ENCODE data around the gene GLI2. TPM values are rescaled to one million over a fixed set of nuclear protein-coding genes. Genes with fewer than 3 reads are reported as not detected.

Gene GLI2
- total RNA-seq, 2 experiments from 2014 or later = 0.28 to 1.3 TPM

DNA sequence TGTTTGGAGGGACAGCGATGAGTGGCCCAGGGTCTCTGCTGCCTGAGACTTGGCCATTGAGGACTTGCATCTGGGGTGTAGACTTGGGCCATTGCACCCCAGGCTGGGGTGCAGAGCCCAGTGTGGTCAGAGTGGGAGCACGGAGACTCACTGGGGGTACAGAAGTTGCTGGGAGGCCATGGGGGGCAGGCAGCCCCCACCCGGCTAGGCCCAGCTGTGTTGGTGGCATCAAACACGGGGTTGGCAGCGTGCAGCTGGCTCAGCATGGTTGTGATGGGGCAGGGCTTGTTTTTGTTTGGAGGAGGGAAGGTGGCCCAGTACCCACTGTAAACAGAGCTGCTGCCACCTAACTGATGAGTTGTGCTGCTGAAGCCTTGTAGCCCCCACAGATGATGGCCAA, 42.1 kb downstream of the GLI2 start:
- Mint-ChIP-seq H3K36me3 (no peaks in the 10 kb centered on the region), H3K4me3 (no peak overlapping the region), H3K27me3 (no peaks in the 10 kb centered on the region), H3K27ac (no peak overlapping the region), H3K9me3 (ENCODE audit: low read depth) (no peaks in the 10 kb centered on the region), H3K4me1 (no peaks in the 10 kb centered on the region)
- DNase-seq = no peak
- ATAC-seq = no peak
- CTCF ChIA-PET = no interaction called here

DNA sequence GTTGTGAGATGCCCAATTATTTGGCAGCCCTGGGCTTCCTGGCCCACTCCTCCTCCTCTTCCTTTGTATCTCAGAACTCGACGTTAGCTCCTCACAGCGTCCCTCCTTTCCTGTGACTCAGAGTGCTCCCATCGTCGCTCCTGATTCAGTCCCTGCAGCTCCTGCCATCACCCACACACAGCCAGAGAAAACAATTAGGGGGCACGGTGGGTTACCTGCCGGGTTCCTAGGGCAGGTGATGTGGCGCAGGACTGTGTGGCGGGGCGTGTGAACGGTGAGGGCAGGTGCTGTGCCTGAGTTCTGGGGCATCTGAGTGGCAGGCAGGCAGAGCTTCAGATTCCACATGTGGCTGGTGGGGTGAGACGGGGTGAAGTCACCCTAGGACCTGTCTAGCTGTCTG, 42.6 kb downstream of the GLI2 start:
- no peak overlapping the region for H3K4me3 Mint-ChIP-seq
- CTCF ChIA-PET = no interaction called here
- no peaks in the 10 kb centered on the region for H3K36me3 Mint-ChIP-seq
- H3K9me3 Mint-ChIP-seq (ENCODE audit: low read depth) = no peaks in the 10 kb centered on the region
- ATAC-seq (no peak), DNase-seq (no peak)
- no peak overlapping the region for H3K27ac Mint-ChIP-seq
- H3K27me3 Mint-ChIP-seq = no peaks in the 10 kb centered on the region
- peaks cover 2% of the 10 kb centered on the region for H3K4me1 Mint-ChIP-seq

DNA sequence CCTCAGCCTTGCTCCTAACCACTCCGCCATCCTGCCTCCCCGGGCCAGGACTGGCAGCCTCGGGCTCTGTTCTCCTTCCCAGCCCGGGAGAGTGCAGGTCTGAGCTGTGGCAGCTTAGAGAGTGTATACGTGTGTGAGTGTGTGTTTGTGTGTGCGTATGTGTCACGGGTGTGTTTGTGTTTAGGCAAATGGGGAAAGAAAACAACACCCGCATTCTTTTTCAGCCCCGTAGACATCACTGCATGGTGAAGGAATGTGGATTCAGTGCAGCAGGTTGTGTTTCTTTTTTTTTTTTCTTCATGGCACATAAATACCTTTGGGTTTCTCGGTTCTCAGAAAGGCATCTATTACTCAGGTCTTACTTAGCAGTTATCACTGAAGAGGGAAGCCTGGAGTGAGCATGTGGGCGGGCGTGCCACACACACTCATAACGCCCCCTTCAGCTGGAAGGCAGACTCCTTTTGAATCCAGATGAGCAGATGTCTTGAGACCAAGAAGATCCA, 44.2 kb downstream of the GLI2 start:
- Mint-ChIP-seq H3K4me3 (no peak overlapping the region), H3K4me1 (peaks cover 4% of the 10 kb centered on the region), H3K36me3 (no peaks in the 10 kb centered on the region), H3K9me3 (ENCODE audit: low read depth) (no peaks in the 10 kb centered on the region), H3K27me3 (no peaks in the 10 kb centered on the region), H3K27ac (no peak overlapping the region)
- ATAC-seq (no peak), DNase-seq (no peak)
- CTCF ChIA-PET = no interaction called here

DNA sequence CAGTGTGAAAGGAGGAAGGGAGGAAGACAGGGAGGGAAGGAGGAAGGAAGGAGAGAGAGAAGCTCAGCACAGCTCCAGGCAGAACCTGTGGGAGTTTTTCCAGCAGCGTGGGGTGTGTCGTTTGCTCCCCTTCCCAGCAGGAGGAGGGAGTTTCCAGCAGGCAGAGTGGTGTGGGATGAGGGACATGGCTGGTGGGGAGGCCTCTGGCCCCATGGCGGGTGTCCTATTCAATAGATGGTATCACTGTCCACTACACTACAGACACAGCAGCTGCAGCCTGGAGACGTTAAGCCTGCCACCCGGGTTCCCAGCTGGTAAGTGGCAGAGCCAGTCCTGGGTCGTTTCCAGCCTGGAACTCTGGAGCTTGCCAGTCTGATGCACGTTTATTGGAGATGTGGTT, 44.7 kb downstream of the GLI2 start:
- no peaks in the 10 kb centered on the region for H3K36me3 Mint-ChIP-seq
- H3K27ac Mint-ChIP-seq = no peak overlapping the region
- DNase-seq (no peak), ATAC-seq (no peak)
- H3K4me1 Mint-ChIP-seq = peaks cover 4% of the 10 kb centered on the region
- H3K4me3 Mint-ChIP-seq = no peak overlapping the region
- CTCF ChIA-PET = no interaction called here
- H3K27me3 Mint-ChIP-seq = no peaks in the 10 kb centered on the region
- no peaks in the 10 kb centered on the region for H3K9me3 Mint-ChIP-seq (ENCODE audit: low read depth)

DNA sequence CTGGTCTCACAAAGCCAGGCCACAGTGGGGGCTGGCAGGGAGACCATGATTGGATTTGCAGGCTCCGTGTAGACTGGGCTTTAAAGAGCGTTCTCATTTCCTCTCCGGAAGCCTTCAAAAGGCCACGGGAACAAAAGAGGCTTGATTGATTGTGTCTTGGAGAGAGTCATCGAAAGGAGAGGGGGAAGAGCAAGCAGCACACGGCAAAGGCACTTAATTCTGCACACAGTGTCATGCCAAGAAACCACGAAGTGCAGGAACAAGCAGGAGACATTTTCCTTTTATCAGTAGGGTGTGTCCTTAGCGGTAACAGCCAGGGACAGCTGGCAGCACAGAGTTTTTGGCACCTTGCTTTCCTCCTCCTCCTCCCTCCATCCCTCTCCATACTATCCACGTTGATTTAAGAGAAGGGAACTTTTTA, 47.7 kb downstream of the GLI2 start:
- Mint-ChIP-seq H3K4me1 (peaks cover 4% of the 10 kb centered on the region), H3K4me3 (no peak overlapping the region), H3K27me3 (no peaks in the 10 kb centered on the region), H3K9me3 (ENCODE audit: low read depth) (no peaks in the 10 kb centered on the region), H3K36me3 (no peaks in the 10 kb centered on the region), H3K27ac (no peak overlapping the region)
- CTCF ChIA-PET = no interaction called here
- DNase-seq (no peak), ATAC-seq (no peak)

DNA sequence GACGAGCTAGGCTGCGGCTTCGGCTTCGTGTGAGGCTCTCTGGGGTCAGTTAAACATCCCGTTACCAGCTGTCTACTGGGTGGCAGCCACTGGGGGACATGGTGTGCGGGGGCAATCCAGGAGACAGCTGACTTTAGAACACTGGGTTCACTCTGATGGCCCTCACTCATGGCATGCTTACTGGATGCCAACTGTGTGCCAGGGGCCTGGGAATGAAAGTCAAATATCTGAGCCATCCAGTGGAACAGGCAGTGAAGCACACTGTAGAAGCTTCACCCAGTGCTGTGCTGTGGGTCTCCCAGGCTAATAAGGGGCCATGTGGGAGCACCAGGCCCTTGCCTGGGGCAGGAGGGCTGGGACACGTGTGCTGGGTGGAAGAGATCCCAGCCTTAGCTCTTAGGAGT, 48.3 kb downstream of the GLI2 start:
- no peaks in the 10 kb centered on the region for H3K9me3 Mint-ChIP-seq (ENCODE audit: low read depth)
- H3K27ac Mint-ChIP-seq = no peak overlapping the region
- no peak overlapping the region for H3K4me3 Mint-ChIP-seq
- ATAC-seq = no peak
- H3K27me3 Mint-ChIP-seq = no peaks in the 10 kb centered on the region
- H3K36me3 Mint-ChIP-seq = no peaks in the 10 kb centered on the region
- peaks cover 4% of the 10 kb centered on the region for H3K4me1 Mint-ChIP-seq
- CTCF ChIA-PET = no interaction called here
- no peak for DNase-seq

All from activated CD8-positive, alpha-beta memory T cell treated with anti-CD3 and anti-CD28 coated beads, Interleukin-2, amount 10 ng/mL, durations not matched to agents 7 days and 5 days (primary cell).